Left lobe of liver (tissue), 2 donors: ENCODE measurements around the gene NSMCE1. TPM values are rescaled to one million over a fixed set of nuclear protein-coding genes. Genes with fewer than 3 reads are reported as not detected.
"Not testable (repeated sequence)": the region's sequence is repeated elsewhere in the genome, so short reads cannot be mapped to it uniquely, and the experiment has no call there.

Source experiments
- ATAC-seq: fragments of 200-7000 bp; cut with Tn5 transposase; one replicate; pipeline ENCODE4 v1.9.1; 2020; ENCODE audit warnings: mild to moderate bottlenecking, moderate library complexity
- DNase-seq: peaks from one replicate; pipeline ENCODE4 v3.0.0-alpha.2; 2020; ENCODE audit warnings: low spot score
- total RNA-seq: library from RNA; stranded (reverse); gene quantifications from one replicate; pipeline ENCODE4 v1.2.1, GENCODE V29; 2021
- donor health status: DM: no; HTN: no; CAD: no; lungs with moderate emphysema.
- donor health status: DM: no; HTN: yes; CAD: no.

Gene NSMCE1
- total RNA-seq, 1 donor from 2014 or later = 27.9 TPM

DNA sequence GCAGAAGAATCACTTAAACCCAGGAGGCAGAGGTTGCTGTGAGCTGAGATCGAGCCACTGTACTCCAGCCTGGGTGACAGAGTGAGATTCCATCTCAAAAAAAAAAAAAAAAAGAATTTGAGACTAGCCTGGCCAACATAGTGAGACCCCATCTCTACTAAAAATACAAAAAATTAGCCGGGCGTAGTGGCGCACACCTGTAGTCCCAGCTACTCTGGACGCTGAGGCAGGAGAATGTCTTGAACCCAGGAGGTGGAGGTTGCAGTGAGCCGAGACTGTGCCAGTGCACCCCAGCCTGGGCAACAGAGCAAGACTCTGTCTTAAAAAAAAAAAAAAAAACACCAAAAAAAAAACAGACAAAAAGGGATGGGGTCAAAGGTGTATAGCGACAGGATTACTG, 4.1 kb upstream of the NSMCE1 start:
- DNase-seq = peak; percentile 24
- not testable (repeated sequence) for ATAC-seq

DNA sequence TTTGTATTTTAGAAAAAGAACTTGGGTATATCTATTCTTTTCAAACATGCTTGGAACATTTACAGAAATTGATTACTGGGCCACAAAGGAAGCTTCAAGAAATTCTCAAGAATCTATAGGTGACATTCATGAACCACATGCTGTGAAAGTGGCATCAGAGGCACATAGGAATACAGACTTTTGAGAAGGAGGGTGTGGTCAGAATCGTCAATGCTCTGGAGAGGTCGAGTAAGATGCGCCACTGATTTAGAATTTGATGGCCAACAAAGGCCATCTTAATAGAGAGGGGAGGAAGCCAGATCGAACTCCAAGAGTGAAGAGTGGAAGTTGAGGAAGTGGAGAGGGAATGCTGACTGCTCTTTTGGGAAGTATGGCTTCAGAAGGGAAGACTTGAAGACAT, 3.5 kb upstream of the NSMCE1 start:
- DNase-seq (no peak), ATAC-seq (no peak)

DNA sequence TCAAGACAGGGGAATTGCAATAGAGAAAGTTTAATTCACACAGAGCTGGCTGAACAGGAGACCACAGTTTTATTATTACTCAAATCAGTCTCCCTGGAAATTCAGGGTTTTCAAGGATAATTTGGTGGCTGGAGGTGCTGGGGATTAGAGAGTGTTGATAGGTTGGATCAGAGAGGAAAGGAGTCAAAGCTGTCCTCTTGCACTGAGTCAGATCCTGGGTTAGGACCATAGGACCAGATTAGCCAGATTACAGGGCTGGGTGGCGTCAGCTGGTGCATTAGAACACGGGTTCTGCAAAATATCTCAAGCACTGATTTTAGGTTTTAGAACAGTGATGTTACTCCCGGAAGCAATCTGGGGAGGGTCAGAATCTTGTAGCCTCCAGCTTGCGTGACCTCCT, 1.8 kb upstream of the NSMCE1 start:
- peak; percentile 38 for DNase-seq
- no peak for ATAC-seq

DNA sequence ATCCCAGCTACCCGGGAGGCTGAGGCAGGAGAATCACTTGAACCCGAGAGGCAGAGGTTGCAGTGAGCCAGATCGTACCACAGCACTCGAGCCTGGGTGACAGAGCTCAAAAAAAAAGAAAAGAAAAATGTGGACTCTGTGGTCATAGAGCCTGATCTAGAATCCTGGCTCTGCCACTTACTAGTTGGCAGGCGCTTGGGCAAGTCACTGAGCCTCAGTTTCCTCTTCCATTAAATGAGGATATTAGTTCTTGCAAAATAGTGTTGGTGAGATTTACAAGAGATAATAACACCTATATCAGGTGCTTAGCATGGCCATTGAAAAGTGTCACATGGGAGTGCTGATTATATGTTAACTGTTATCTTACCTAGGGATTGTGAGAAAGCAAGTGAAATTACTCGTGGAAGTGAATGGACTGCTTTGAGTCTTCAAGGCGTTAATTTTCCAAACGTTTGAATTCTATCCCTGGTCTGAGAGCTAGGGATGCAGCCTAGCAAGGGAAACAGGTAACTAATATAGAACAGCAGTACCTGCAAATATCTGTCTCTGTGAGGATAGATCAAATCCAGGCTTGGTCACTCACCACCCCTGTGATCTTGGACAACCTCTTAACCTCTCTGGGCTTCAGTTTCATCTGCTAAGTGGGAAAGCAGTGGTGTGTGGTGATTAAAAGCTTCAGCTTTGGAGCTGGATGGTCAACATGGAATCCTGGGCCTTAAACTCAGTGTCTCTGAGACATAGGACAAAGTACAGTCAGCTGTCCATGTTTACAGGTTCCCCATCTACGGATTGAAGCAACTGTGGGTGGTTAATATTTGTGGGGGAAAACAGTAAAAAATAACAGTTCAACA, 953 bp upstream of the NSMCE1 start:
- DNase-seq = peak; percentile 18
- ATAC-seq = no peak

DNA sequence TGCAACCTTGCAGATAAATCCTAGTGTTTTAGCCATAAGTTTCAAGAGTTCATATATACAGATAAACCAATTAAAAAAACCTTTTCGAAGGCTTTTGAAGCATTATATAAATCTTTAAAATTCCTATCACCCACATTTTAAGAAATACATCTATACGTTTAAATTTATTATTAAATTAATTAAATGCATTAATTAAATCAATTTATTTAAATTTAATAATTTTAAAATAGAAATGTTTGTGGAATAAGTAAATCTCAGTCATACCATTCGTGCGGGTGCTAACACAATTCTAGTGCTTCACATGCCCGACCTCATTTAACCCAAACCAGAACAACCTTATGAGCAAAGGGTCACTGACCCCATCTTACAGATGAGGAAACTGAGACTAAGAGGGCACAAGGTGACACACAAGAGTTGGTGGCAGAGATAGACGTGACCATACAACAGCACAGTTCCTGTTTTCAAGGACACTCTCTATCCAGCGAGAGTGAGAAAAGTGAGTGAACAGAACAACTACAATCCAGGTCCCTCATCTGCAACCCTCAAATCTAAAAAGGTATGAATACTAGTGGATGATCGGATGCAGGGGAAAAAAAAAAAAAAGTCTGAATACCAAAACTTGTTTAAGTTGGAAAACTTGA, 1.4 kb downstream of the NSMCE1 start:
- DNase-seq = no peak
- no peak for ATAC-seq

- ATAC-seq (no peak), DNase-seq (no peak)
Measured at GRCh38 chr16:27265982-27266381, 2.6 kb downstream of the NSMCE1 start.

DNA sequence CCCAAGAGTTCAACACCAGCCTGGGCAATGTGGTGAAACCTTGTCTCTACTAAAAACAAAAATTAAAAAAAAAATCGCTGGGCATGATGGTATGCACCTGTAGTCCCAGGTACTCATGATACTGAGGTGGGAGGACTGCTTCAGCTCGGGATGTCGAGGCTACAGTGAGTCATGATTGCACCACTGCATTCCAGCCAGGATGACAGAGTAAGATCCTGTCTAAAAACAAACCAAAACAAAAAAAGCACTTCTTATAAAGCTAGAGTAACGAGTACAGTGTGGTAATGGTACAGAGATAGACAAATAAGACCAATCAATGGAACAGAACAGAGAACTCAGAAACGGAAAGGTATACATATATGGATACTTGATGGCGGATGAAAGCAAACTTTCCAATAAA, 4.4 kb downstream of the NSMCE1 start:
- peak; percentile 16 for DNase-seq
- no peak for ATAC-seq

- not testable (repeated sequence) for DNase-seq, ATAC-seq
Measured at GRCh38 chr16:27262904-27263423, 5.6 kb downstream of the NSMCE1 start.

DNA sequence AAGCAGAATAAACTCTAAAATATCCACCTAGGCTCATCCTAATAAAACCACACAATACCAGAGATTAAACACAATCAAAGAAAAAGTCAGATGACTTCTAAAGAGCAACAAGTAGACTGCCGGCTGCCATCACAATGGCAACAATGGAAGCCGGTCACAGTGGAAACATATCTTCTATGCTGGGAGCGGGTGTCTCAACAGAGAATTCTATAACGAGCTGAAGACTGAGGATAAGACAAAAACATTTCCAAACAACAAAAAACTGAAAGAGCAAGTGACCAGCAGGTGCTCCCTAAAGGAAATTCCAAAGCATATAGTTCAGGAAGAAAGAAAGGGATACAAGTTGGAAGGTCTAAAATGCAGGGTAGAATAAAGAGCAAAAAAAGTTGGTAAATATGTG, 8.9 kb downstream of the NSMCE1 start:
- ATAC-seq (no peak), DNase-seq (no peak)

- no peak for DNase-seq
- ATAC-seq = no peak
Measured at GRCh38 chr16:27258241-27258734, 10.3 kb downstream of the NSMCE1 start.

DNA sequence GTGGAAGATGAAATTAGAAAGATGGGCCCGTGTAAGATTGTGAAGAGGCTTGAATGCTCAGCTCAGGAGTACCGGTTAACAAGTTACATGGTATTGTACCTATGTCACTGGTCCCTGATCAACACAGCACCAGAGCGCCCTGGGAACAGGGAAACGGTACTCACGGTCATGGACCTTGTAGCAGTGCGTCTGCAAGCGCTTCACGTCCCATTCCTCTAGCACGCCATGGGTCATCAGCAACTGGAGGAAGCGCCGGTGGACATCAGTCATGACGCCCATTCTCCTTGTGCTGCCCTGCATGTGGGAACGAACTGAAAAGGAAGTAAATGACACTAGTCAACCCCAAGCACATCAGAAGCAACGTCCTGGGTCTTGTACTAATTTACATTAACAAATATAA, 11.3 kb downstream of the NSMCE1 start:
- no peak for ATAC-seq
- DNase-seq = peak; percentile 44

DNA sequence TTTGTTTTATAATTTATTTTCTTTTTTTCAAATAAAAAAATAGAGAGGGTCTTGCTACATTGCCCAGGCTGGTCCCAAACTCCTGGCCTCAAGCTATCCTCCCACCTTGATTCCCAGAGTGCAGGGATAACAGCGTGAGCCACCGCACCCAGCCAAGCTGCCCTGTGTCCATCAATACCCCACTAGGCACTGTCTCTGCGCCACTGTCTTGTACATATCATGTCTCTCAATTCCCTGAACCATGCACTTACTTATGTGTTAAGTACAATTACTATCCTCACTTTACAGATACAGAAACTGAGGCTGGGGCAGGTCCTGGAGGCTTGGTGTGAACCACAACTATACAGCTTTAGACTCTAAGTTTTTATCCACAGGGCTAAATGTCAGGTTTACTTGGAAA, 11.7 kb downstream of the NSMCE1 start:
- peak; percentile 33 for DNase-seq
- no peak for ATAC-seq

GRCh38 chr16:27254262-27254811, 14.2 kb downstream of the NSMCE1 start:
- DNase-seq (no peak), ATAC-seq (no peak)

DNA sequence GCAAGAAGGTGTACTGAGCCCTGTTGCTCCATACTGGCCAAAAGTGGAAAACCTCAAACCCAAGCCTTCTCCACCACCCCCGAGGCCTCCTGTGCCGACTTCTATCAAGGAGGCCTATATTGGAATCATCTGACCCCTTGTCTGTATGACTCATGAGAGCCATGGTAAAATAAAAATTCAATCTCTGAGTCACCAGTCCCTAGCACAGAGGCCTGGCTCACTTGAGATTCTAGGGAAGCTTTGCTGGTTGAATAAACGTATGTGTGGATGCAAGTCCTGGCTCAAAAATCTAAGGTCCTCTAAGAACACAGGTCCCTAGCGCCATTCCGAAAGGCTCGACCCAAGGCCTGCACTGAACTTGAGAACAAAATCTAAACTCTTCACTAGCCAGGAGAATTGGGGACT, 15.0 kb downstream of the NSMCE1 start:
- peak; percentile 18 for DNase-seq
- no peak for ATAC-seq

DNA sequence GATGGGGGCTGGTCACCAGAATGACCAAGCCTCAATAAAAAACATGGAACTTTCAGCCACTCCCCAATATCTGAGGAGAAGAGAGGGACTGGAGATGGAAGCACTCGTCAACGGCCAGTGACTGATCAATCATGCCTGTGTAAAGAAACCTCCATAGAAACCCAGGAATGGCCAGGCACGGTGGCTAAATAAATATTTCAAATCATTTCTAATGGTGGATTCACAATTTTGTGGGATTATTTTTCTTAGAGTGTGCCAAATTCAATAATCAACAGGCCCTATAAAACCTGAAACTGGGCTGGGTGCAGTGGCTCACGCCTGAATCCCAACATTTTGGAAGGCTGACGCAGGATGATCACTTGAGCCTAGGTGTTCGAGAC, 16.4 kb downstream of the NSMCE1 start:
- DNase-seq = peak; percentile 12
- ATAC-seq = no peak

DNA sequence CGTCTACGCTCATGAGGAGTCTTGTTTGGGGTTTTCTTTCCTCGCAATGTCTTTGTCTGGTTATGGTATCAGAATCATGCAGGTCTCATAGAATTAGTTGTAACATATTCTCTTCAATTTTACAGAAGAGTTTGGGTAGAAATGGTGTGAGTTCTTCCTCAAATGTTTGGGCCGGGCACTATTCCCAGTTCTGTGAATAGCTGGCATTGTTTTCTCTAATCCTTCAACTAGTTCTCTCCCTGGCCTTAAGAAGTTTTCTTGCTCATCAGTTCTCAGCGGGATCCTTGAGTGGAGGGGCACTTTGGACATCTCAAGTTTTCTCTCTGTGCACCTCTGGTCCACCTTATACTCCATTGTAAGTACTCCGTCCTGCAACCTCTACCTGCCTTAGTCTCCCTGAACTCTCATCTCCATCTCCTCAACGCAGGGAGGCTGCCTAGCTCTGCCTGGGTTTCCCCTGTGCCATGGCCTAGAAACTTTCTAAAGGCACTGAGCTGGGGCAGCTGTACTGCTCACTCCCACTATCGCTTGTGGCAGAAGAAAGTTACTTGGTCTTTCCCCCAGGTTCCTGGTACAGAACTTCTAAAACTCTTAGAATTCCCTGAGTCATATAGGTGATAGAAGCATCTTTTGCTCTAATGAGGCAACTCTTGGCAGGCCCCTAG, 16.9 kb downstream of the NSMCE1 start:
- peak; percentile 19 for DNase-seq

DNA sequence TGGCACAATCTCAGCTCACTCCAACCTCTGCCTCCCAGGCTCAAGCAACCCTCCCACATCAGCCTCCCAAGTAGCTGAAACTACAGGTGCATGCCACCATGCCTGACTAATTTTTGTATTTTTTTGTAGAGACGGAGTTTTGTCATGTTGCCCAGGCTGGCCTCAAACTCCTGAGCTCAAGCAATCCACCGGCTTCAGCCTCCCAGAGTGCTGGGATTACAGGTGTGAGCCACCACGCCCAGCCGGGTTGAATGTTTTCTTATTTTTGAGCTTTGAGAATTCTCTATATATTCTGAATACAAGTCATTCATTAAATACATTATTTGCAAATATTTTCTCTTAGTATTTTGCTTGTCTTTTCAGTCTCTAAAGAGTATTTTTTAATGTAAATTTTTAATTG, 19.7 kb downstream of the NSMCE1 start:
- DNase-seq = peak; percentile 27
- not testable (repeated sequence) for ATAC-seq

More for the DNA sequence above, 16.9 kb downstream of the NSMCE1 start:
- no peak for ATAC-seq

GRCh38 chr16:27248036-27248435, 20.5 kb downstream of the NSMCE1 start:
- ATAC-seq (no peak), DNase-seq (no peak)

DNA sequence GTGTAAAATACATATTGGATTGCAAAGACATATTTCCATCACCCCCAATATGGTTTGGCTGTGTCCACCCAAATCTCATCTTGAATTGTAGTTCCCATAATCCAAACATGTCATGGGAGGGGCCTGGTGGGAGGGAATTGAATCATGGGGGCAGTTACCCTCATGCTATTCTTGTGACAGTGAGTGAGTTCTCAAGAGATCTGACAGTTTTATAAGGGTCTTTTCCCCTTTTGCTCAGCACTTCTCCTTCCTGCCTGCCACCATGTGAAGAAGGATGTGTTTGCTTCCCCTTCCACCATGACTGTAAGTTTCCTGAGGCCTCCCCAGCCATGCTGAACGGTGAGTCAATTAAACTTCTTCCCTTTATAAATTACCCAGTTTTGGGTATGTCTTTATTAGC, 21.5 kb downstream of the NSMCE1 start:
- peak; percentile 15 for DNase-seq
- ATAC-seq = not testable (repeated sequence)

GRCh38 chr16:27246439-27246838, 22.1 kb downstream of the NSMCE1 start:
- peak; percentile 33 for DNase-seq

More at GRCh38 chr16:27246439-27246838, 22.1 kb downstream of the NSMCE1 start:
- ATAC-seq = no peak
